Kasumi-1 (cell line): ENCODE data around the gene CTNND2.
A peak's percentile ranks its signal among the peaks of the same experiment; 100 is the strongest.

ENCODE experiments used
- DNase-seq, 2 experiments: peaks; one replicate each; lab custom pipeline; 2025; lab: John Stamatoyannopoulos, UW

Gene CTNND2

DNA sequence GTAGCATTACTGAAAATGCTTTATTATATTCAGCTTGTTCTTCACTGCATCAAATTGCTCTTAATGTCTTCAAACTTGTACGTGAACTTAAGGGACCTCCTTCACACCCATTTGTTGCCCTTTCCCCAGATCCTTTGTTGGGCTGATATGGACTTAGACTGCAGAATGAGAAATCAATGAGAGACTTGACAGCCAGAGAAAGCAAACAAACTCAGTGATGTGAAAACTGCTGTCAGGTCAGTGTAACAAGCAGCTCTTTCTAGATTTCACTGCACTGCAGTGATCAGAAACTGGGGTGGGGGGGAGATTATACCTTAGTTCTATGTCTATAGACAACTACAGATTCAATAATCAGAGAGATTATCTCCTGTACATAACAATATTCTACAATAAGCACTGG is 652.2 kb downstream of the CTNND2 start:
- DNase-seq: no peak

DNA sequence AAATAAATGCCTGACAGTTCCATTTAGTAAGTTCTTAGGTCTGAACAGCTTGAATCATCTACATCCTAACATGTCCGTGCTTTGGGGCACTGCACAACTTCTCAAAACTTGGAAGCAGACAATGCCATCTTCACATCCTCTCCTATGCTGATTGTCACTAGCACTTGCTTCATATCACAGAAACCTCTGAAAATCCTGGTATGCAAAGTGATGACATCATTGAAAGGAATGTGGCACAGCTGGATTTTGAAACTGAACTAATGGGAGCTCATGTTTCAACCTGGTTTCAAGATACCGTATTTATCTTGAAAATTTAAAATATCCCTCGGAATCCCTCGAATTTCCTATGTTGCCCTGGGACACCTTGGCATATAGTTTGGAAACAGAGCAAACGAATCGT is 653.0 kb downstream of the CTNND2 start:
- no peak for DNase-seq

DNA sequence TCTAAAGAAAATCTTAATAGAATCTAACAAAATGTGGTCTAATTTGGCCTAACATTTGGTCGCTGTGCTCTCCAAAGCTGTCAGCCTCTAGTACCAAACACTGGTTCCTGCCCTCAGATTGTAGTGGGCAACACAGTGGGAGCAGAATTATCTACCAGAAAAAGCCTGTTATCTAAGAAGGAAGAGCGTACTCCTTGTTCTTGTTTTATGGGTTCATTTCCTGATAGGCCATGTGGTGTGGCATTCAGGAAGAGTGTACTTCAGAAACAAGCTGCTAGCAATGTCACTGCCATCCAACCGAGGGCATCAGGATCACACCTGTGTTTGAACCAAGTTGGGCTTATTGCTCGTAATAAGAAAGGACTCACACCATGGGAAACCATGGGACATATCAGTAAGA is 655.3 kb downstream of the CTNND2 start:
- peak in 1 of 2 experiments; percentile 10 for DNase-seq

DNA sequence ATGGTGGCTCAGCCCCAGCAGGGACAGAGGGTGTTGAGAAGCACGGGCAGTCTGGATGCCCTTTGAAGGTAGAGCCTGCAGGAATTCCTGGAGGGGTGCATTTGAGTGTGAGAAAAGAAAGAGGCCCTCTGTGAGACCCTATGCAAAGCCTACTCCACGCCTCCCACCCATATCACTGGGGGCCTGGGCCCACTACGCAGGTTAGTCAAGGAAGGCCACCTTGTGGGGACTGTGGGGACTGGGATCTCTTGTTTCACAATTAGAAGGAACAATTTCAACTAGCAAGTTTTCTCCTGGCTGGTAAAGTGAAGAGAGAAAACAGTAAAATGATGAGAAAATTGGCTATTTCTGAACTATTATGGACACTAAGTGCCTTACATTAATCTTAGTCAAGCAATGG is 657.0 kb downstream of the CTNND2 start:
- DNase-seq: peak in 1 of 2 experiments; percentile 5

GRCh38 chr5:11240293-11241190 is 663.7 kb downstream of the CTNND2 start:
- no peak for DNase-seq

GRCh38 chr5:11239261-11240015 is 664.8 kb downstream of the CTNND2 start:
- no peak for DNase-seq

- DNase-seq: peak; percentile 94 to 97
Measured at GRCh38 chr5:11234501-11234911, 669.7 kb downstream of the CTNND2 start.

DNA sequence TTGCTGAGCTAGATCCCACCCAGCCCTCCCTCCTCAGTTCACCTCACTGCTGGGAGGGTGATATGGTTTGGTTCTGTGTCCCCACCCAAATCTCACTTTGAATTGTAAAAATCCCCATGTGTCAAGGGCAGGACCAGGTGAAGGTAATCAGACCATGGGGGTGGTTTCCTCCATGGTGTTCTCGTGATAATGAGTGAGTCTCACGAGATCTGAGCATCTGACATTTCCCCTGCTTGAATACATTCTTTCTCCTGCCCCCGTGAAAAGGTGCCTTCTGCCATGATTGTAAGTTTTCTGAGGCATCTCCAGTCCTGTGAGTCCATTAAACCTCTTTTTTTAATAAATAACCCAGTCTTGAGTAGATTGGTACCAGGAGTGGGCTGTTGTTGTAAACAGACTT is 673.4 kb downstream of the CTNND2 start:
- DNase-seq: no peak

- DNase-seq: no peak
Measured at GRCh38 chr5:11227064-11227463, 677.2 kb downstream of the CTNND2 start.

DNA sequence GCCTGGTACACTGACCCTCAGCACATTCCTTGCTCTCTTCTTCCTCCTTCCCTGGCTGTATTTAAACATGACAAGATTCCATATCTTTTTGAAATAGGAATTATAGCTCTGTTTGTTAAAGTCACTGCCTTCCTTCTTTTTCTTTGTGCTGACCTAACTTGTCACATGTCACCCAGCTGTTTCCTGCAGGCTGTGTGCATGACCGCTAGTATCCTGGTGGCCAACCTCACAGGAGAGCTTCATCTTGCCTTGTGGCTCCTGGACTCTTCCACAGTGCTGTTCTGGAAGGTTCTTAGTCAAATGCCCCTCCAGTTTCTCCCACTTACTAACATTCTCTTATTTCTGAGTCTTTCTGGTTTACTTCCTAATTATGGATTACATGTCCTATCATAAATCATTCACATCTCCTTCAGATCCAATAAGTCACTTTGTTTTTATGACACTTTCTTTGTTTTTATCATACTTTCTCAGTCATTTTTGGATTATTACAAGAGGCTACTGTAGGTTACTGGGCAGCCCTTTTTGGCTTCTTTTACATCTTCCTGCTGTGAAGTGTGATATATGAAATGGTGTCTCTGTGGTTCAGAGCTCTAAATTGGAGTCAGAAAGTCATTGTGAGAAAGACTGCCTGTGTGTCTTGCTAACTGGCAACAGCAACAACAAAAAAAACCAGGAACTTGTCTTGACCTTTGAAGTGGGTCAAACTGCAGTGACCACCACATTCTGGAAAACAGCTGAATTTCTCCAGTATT is 679.6 kb downstream of the CTNND2 start:
- DNase-seq: peak in 1 of 2 experiments; percentile 1

DNA sequence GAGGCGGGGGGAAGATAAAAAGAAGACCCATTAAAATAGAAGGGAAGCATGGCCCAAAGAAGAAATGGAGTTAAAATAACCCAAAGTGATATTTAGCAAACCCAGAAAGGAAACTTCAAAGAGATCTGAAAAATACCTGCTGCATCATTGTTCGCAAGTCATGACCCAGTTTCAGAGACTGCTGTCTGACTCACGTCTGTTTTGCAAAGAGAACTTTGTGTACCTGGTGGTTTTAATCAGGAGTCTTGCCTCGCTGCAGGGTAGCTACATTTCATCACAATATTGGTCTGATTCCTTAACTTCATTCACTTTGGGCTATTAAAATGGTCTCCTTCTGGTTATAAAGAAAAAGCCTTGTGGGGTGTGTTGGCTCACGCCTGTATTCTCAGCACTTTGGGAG is 682.1 kb downstream of the CTNND2 start:
- DNase-seq: no peak

GRCh38 chr5:11214864-11215644 is 689.2 kb downstream of the CTNND2 start:
- DNase-seq: no peak

GRCh38 chr5:11212706-11213105 is 691.5 kb downstream of the CTNND2 start:
- peak; percentile 24 to 26 for DNase-seq

- DNase-seq: no peak
Measured at GRCh38 chr5:11197726-11198125, 706.5 kb downstream of the CTNND2 start.

GRCh38 chr5:11191673-11192072 is 712.6 kb downstream of the CTNND2 start:
- DNase-seq: no peak

DNA sequence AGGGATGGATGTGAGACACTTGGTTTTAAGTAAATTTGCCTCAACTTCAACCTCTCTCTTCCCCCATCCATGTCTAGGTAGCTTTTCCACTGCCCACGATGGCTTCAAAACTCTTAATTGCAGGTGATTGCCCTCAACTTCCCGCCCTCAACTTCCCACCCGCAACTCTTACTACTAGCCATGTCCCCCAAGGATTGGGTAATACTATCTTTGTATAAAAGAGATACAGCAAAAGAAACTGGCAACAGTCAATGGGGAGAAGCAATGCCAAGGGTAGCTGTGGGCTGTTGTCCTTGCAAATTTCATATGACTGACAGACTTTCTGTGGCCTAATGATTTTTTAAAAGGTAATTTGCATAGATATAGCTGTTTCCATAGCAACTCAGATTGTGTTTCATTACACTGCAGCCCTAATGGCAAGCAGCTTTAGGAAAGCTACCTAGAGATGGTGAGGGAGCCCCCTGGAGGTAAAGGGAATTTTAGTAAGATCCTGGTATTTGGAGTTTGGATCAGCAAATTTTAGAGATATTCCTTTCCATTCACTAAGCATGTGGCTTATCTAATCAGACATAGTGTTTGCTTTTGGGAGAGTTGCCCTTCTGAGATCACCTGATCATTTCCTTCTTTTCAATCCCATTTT is 721.7 kb downstream of the CTNND2 start:
- peak; percentile 39 to 51 for DNase-seq

GRCh38 chr5:11181940-11182339 is 722.3 kb downstream of the CTNND2 start:
- DNase-seq: no peak

- DNase-seq: no peak
Measured at GRCh38 chr5:11180890-11181289, 723.4 kb downstream of the CTNND2 start.

- DNase-seq: no peak
Measured at GRCh38 chr5:11177999-11178711, 726.1 kb downstream of the CTNND2 start.

GRCh38 chr5:11174591-11174990 is 729.7 kb downstream of the CTNND2 start:
- DNase-seq: no peak
